ENCODE results near the gene SPTBN1.

SPTBN1 gene

GRCh38 chr2:54663424-54664030, 207.4 kb downstream of the SPTBN1 start:
- DNase-seq, result no peak

- DNase-seq, result no peak
Observed at GRCh38 chr2:54664238-54664786, 208.2 kb downstream of the SPTBN1 start.

- DNase-seq, result peak; percentile 13 to 58 (median 52)
Observed at GRCh38 chr2:54665436-54665856, 209.3 kb downstream of the SPTBN1 start.

GRCh38 chr2:54666131-54666633, 210.1 kb downstream of the SPTBN1 start:
- DNase-seq, result no peak

DNA sequence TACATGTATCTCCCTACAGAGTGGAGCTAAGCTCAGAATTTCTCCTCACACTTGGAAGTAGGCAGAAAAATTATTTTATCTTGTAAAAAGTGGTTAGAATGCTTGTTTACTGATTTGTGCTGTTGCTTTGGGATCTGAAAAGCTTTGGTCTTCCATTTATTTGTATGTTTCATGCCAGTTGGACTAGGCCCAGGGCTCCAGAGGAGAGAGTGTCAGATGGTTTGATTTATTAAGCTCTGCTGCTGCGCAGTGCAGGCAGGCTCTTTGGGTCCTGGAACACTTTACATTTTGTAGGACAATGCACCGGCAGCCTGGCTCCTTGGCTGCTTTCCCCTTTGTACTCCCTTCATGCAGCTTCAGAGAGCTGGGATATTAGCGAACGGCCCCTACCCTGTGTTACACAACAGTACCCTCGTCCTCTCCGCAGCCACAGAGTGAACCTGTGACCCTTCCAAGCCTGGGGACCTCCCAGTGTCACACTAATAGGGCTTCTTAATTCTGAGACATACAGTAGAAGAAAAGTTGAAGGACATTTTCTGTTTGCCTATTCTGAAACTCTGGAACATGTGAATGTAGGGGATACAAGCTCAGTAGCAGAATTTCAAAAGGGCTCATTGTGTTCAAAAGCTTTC, 210.6 kb downstream of the SPTBN1 start:
- no peak for DNase-seq

- DNase-seq, result no peak
Observed at GRCh38 chr2:54667266-54667639, 211.1 kb downstream of the SPTBN1 start.

- no peak for DNase-seq
Observed at GRCh38 chr2:54667726-54668650, 211.9 kb downstream of the SPTBN1 start.

GRCh38 chr2:54668711-54669110, 212.6 kb downstream of the SPTBN1 start:
- no peak for DNase-seq

DNA sequence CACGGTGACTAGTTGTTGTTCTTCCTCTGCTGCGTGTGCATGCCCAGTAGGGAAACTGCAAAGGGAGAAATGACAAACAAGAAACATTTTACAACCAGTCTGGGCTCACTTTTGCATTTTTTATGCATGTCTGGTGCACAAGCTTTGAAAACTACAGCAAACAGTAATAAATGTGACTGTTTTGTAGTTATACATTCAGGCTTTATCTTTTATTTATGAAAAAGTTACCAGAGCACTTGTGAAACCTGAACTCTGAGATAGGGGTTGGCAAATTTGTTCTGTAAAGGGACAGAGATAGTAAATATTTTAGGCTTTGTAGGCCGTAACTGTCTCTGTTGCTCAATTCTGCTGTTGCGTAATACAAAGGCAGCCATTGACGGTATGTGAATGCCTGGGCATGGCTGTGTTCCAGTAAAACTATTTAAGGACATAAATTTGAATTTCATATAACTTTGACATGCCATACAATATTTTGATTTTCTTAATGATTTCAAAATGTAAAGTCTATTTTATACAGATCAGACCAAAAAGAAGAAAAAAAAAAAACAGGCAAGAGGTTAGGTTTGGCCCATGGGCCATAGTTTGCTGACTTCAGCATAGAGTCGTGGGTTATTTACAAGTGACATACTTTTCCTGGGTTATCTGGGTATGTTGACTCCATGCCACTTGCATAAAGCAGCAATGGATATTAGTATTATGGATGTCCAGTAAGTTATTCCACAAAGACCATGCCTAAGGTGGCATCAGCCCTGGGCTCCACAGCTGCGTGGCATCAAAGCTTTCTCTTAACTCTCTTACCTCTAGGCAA, 213.8 kb downstream of the SPTBN1 start:
- DNase-seq, result no peak

DNA sequence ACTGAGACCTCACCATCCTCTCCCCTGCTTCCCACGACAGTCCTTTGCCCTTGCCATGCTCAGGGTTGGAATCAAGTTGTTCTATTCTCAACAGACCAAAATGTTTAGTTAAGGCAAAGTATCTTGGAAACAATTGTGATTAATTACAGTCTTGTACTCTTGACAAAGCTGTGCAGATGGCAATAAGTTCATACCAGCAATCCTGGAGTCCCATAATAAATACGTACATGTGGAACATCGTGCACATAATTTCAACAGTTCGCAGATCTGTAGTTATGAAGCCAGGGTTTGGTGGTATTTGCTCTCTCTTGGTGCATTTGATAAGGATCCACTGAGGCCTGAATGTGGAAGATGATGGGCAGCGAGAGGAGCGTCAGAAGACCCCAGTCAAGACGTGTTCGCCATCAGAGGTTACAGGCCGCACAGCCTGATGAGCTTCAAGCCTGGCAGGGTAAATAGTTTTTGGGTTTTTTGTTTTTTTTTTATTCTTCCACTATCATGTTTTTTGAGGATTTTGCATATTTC, 214.4 kb downstream of the SPTBN1 start:
- DNase-seq, result no peak

DNA sequence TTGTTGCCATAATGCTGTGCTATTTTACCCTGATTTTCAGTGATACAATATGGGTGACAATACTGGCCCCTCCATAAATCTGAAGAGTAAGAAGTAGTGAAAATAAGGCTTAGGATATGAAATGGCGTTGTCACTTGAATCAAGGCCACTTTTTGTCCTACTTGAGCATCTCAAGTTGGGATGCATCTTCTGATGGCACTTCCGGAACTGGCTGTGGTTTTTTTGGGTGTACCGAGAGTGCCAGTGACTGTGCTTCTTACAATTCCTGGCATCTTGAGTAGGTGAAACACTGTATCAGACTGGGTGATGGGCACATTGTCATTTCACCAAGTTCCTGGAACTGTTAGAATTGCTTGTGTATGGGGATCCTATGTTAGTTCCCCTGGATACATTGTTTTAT, 214.9 kb downstream of the SPTBN1 start:
- no peak for DNase-seq

DNA sequence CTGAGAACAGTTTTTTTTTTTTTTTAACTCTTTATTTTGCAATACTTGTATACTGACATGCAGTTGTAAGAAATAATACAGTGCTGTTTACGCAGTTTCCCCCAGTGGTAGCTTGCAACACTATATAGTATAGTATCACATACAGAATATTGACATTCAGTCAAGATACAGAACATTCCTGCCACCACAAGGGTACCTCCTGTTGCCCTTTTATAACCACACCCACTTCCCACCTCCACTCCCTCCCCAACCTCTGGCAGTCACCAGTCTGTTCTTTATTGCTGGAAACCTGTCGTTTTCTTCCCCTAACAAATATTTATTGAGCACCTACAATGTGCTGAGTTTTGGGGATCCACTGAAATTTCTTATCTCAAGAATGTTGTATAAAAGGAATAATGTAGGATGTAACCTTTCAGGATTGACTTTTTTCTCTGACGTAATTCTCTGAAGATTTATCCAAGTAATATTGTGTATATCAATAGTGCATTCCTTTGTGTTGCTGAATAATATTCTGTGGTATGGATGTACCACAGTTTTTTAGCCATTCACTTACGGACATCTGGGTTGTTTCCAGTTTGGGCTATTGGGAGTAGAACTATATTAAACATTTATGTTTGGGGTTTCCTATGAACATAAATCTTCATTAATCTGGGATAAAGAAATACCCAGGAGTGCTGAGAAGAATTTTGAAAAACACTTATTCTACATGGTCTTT, 215.9 kb downstream of the SPTBN1 start:
- no peak for DNase-seq

DNA sequence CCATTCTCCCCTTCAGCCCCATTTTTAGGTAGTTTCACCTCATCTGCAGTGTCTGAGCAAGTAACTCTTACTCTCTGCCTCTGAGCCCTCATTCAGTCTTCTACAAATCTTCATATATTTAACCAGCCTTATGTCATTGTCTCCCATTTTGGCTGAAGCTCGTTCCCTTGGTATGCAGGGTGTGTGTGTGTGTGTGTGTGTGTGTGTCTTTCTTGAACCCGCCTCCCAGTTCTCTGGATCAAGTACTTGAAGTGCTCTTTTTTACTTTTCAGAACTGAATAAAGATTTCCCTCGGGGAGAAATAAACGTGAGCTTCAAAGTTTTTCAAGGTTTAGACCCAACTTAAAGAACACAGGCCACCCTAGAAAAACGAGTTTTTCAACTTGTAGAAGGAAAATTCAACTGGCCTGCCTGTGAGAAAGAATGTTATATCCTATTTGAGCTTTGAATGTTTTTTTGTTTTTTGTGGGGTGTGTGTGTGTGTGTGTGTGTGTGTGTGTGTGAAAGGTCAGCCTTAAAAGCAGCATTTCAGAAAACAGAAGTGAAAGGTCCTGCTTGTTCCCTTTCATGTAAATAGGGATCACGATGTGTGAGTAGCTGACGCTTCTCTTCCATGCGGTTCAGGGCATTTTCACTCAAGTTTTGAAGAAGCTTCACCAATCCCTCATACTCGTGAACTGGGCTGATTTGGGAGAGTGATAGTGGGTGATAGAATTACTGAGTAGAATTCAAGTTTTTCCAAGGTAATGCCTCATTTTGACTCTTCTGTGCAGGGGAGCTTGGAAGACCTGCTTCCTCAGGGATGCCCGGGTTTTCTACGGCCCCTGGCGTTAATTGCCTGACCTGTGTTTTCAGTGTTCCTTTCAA, 216.7 kb downstream of the SPTBN1 start:
- no peak for DNase-seq

GRCh38 chr2:54673501-54673998, 217.4 kb downstream of the SPTBN1 start:
- DNase-seq, result no peak

GRCh38 chr2:54675281-54675680, 219.2 kb downstream of the SPTBN1 start:
- DNase-seq, result no peak

- no peak for DNase-seq
Observed at GRCh38 chr2:54675738-54676137, 219.6 kb downstream of the SPTBN1 start.

DNA sequence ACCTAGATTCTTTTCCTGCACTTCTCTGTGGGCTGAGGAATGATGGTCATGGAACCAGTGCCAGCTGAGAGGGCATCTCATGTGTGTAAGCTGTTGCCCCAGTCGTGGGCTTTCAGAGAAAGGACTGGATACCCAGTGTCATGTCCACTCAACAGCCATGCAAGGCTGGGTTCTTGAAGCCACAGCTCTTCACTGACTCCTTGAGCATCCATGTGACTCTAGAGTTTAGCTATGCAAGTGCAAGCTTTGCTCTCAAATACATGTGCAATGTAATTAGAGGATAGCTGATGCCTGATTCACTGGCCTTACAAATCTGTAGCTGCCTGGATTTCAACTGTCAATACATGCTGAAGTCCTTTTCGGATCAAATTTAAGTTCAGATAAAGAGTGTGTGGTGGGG, 220.5 kb downstream of the SPTBN1 start:
- DNase-seq, result no peak

GRCh38 chr2:54677476-54678265, 221.5 kb downstream of the SPTBN1 start:
- no peak for DNase-seq

GRCh38 chr2:54678719-54679118, 222.6 kb downstream of the SPTBN1 start:
- DNase-seq, result peak in 1 of 3 experiments; percentile 72

Data from NCI-H1417 (cell line).